Gastroesophageal sphincter (tissue), 3 donors: ENCODE results near the gene GEMIN7.

ENCODE experiments used
- CTCF ChIP-seq, 4 experiments: fragments of 200-600 bp in 2 of 4; fragments of 450-650 bp in 2 of 4; sonication (generic) in 1 of 4; IDR thresholded peaks; one replicate each; pipeline ENCODE4 v1.5.1; 2017 to 2019; ENCODE audit warnings: antibody characterized with exemption in 4 of 4, mild to moderate bottlenecking in 2 of 4, moderate library complexity in 2 of 4
- EP300 ChIP-seq: sonication (generic); formaldehyde crosslinking; IDR thresholded peaks from one replicate; pipeline ENCODE4 v1.6.1; 2017; ENCODE audit warnings: antibody characterized with exemption, mild to moderate bottlenecking
- POLR2A ChIP-seq, 2 donors: fragments of 450-650 bp; IDR thresholded peaks; one replicate each; pipeline ENCODE4 v1.6.1; 2017; ENCODE audit warnings: antibody characterized with exemption in 2 of 2, mild to moderate bottlenecking in 2 of 2, moderate library complexity in 1 of 2

GRCh38 chr19:45094707-45095106 is 15.6 kb downstream of the GEMIN7 start:
- TF ChIP-seq CTCF (IDR thresholded peaks at IDR 0.05) (no peak), EP300 (no peak), POLR2A (IDR thresholded peaks at IDR 0.05) (no peak)
